HEK293T (cell line): Measurements from ENCODE around the gene LZTS3.

Experiments
- FOXM1 ChIP-seq: fragments of 450-650 bp; IDR thresholded peaks from 2 replicates; pipeline ENCODE4 v1.6.1; 2017; ENCODE audit warnings: mild to moderate bottlenecking, borderline replicate concordance
- SP1 ChIP-seq: fragments of 450-650 bp; IDR thresholded peaks from 2 replicates; pipeline ENCODE4 v1.6.1; 2017

- TF ChIP-seq FOXM1 (no peak), SP1 (no peak)
Measured at GRCh38 chr20:3209257-3209945, 36.1 kb upstream of the LZTS3 start, which contains the start of gene ITPA.
